ENCODE results near the gene NR4A1.
"Not testable (repeated sequence)": the region's sequence is repeated elsewhere in the genome, so short reads cannot be mapped to it uniquely, and the experiment has no call there.

NR4A1 gene

DNA sequence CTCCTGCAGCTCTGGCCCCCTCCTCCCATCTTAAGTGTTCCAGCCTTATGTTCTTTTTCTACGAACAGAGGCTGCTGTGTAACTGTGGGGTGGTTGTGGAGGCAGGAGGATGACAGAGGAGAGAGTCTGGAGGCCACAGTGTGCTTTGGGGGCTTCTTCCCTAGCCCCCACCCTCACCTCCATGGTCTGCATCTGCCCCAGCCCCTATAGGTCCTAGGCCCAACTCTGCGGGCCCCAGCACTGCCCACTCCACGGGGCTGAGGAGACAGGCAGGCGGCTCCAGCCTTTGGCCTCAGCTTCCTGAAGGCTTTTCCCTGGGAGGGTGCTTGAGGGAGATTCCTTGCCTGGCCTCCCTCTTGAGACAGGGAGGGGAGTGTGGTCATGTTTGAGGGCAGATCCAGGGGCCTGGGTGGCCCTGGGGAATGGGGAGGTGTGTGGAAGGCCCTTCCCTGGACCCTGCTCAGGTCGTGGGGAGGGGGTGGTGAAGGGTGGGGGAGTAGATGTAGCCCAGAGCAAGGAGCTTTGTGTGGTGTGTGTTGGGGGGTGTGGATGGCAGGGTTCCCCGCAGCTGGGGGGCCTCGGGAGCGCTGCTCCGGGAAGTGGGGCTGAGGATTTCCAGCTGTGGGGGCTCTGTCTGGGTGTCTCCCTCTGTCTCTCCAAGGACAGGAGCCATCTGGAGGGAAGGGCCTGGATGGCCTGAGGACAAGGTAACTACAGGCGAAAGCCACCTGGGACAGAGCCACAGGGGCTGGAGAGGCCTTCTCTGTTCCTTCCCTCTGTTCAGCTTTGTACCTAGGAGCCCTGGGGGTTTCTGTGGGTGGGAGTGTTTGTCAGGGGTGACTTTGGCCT is 29.4 kb downstream of the NR4A1 start:
- no peak for DNase-seq

DNA sequence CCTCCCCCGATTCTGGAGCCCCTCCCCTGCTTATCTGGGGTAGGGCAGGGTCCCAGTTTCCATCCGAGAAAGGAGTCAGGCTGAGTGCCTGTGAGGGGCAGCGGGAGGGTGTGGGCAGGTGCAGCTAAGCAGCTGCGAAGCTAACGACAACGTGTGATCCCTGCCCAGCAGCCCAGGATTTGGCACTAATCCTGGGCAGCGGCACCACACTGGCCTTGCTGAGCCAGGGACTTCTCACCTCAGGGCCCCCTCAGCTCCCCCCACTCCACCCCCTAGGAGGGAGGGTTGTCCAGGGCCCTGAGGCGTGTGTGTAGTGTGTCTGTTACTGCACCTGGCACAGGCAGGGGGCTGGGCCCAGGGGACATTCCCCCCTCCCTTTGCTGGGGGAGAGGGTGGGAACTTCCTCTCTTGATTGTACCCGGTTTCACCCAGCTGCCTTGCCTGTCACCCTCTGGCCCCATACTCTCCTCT is 30.1 kb downstream of the NR4A1 start:
- no peak for DNase-seq

DNA sequence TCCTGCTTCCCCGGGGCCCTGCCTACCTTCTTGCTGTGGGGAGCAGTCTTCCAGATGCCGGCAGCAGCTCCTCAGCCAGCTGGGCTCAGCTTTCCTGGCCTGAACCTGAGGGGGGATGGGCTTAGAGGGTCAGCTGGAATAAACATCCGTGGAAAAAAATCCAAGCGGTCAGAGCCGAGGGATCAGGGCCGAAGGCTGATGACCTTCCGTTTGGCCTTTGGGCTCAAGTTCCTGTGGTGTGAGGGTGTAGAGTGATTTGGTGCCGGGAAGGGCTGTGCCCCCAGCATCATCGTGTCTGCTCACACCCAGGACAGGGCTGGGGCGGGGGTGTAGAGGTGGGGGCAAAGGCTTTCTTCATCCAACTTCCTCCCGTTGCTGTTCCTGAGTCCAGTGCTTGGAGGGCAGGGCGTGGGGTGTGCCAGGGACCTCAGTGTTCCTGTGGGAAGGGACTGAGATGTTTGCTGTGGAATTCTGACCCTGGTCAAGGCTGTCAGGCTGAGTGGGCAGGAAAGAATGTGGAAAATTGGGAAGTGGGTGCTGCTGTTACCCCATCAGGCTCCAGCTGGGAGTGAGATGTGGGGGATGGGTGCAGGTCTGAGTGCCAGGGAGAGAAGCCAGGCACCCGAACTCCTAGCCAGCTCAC is 30.9 kb downstream of the NR4A1 start:
- no peak for DNase-seq

DNA sequence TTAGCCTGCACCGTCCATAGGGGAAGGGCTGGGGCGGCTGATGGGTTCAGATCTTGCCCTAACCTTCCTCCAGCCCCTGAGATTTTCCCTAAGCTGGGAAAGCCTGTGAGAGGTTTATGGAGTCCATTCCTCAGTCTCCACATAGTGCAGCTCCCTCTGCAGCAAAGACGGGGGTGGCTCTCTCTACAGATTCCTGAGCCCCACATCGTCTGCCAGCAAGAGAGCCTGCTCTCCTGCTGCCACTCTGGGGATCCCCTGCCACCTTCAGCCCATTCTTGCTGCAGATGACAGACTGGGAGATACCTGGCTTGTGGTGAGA is 31.4 kb downstream of the NR4A1 start:
- no peak for DNase-seq

DNA sequence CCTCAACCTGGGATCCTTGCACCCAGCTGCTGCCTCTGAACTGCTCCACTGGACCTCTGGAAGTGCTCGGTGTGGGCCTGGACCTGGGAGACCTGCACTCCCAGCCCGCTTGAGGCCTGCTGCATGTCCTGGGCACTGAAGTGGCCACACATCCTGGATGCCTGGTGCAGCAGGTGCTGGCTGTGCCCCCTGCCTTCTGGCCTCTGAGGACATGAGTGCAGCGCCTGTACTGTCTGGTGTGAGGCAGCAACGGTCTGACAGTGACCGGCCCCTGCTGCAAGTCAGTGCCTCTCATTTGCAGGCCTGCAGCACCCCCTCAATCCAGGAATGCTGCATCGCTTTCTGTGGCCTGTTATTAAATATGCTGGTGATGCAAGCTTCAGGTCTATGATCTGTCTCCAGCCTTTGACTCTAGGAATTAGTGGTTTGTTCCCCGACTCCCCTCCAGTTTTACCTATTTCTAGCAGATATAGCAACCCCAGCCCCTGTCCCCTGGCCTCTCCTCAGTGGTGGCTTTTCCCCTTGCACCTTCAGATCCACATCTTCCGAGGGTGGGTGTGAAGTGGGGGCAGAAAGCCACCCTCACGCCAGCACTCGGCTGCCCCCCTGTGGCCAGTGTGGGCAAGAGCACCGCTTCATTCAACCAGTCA is 31.9 kb downstream of the NR4A1 start:
- peak; percentile 38 to 59 (median 42) for DNase-seq

DNA sequence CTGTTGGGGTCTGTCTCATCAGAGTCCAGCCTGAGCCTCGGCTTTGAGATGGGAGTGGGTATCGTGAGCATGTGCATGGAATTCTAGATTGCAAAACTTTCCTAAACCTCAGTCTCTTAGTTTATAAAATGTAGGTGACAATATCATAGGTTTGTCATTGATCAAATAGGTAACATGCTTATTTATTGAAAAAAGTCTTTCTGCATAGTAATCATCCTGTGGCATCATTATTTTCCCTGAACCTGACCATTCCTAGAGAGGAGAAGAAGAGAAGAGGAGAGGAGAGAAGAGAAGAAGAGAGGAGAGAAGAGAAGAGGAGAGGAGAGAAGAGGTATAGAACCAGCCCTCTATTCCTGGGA is 32.4 kb downstream of the NR4A1 start:
- no peak for DNase-seq

DNA sequence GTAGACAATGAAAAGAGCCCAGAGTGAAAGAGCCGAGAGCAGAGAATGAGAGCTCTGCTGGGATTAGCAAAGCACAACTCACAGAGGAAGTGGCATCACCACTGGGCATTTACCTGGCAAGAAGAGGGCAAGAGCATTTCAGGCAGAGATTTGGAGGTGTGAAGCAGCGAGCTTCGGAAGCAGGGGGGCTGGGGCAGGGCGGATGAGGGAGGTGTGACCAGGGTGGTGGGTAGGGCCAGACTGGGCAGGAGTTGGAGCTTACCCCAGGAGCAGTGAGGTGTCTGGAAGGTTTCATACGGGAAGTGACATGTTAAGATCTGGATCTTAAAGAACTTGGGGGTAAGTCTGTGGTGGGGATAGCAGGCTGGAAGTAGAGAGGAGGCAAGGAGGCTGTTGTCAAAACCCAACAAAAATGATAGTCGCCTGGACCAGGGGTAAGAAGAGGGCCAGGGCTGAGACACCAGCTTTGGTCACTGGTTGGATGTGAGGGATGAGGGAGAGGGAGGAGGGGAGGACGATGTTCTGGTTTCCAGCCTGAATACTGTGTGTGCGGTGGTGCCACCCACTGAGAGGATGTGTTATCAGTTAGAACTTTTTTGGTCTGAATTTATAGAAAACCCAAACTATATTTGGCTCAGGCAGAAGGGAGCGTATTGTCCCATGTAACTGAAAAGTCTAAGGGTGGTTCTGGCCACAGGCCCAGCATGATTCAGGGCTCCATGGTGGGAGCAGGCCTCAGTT is 33.4 kb downstream of the NR4A1 start:
- no peak for DNase-seq

DNA sequence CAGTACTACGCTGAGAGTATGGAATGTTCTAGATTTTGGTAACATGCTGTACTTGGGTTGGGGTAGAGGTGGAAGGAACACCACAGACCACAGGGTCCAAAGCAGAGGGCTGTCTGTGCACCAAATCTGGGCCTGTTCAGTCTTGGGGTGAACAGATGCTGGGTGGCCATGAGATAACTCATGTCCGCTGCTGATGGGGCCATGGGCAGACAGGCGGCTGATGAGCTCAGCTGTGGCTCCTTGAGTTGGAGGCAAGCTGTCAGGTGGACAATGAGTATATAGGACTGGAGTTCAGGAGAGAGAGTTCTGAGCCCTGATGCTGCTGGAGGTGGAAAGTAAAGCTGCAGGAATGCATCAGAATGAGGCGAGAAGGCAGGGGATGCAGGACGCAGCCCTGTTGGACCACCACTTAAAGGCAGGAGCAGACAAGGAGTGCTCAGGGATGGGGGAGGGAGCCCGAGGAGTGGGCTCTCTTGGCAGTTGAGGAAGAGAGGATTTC is 34.5 kb downstream of the NR4A1 start:
- DNase-seq, result no peak

DNA sequence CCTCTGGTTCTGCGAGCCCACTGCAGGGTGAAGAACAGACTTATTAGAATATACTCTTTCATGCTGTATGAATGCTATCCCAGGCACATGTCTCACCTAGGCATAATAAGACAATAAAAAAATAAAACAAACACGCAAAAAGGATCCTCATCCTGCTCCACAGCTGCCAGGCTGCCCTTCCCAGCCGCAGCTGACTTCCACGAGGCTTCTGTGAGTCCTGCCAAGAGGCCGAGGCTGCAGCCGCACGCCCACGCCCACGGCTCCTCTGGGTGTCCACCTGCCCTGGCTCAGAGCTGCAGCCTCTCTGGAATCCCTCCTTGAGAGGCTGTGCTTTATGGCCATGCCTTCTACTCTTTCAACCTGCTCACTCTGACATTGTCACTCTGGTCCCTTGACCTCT is 35.1 kb downstream of the NR4A1 start:
- no peak for DNase-seq

DNA sequence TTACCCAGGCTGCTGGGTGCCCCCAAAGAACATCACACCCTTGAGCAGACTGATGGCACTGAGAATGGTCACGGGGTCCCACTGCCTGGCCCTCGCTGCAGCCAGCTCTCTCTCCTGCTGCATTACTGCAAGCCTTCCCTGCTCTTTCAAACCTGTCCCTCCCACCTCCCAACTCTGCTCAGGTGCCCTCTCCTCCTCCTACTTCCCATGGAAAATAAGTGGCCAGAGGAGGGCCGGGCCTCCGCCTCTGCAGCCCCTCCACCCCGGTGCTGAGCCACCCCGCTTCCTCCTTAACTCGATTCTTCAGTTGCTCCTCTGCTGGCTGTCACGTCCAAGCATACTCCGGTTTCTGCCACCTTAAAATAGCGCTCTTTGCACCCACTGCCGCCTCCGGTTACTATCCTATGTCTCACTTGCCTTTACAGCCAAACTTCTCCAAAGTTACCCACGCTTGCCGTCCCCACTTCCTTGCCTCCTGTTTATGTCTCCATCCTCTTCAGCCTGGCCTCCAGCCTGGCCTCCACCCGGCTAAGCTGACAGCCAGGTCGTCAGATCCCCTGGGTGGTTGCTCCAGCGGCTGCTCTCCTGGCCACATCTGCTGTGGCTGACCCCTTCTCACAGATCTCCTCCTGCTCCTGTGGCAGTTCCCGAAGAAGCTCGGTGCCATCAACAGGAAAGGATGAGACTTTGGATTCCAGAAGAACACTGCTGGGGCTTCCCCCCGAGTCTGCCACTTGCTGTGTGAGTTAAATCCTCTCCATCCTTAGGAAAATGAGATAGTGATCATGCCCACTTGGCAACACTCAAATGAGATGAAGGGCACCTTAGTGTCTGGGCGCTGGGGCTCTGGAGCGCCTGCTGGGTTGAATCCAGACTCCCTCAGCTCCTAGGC is 35.9 kb downstream of the NR4A1 start:
- no peak for DNase-seq

DNA sequence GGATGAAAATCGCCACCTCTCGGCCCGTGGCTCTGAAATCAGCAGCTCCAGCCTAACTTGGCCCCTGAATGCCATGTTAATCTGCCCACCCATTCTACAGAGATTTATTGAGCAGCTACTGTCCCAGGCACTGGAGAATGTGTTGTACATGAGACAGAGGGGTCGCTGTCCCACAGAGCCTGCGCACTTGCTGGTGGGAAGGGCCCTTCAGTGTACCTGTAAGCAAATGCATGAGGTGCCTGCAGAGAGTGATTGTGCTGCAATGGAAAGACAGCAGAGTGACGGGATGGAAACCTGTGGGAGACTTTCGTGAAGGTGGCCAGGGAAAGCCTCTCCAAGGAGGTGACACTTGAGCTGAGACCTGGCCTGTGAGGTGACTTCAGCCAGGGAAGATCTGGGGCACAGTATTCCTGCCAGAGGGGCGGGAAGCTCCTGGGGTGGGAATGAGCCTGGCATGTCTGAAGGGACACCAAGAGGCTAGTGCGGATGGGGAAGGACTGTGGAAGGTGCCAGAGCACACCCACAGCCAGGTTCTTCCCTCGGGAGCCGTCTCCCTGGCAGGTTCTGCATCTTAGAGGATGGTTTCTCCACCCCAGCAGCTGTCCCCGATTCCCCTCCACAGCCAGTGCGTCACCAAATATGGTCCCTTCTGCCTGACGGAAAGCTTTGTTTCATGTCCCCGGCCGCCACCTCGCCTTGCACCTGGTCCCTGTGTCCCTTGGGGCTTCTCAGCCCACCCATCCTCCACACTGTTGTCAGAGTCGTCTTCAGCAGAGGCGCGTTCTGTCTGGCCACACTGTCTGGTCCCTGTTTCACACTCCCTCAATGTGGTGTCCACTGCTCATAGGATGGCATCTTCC is 36.9 kb downstream of the NR4A1 start:
- no peak for DNase-seq

DNA sequence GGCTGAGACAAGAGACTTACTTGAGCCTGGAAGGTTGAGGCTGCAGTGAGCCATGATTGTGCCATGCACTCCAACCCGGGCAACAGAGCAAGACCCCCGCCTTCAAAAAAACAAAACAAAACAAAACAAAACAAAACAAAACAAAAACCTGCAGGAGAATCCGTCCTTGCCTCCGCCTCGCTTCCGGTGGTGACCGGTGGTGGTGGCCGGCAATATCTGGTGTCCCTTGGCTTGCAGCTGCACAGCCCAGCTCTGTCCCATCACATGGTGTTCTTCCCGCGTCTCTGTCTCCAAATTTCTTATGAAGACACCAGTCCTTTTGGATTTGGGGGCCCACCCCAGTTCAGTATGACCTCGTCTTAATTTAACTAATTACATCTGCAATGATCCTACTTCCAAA is 38.2 kb downstream of the NR4A1 start:
- DNase-seq, result no peak

DNA sequence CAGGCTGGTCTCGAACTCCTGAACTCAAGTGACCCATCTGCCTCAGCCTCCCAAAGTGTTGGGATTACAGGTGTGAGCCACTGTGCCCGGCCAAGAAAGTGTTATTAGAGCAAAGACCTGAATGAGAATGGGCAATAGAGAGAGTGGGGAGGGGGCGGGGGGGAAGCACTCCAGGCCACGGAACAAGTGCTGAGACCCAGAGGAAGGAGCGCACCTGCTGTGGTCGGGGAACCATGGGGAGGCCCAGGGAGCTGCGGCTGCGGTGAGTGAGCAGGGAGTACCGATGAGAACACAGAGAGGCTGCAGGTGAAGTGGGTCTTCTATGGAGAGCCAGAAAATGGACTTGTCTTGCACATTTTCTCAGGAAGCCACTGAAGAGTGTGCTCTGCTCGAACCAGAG is 39.0 kb downstream of the NR4A1 start:
- DNase-seq, result no peak

DNA sequence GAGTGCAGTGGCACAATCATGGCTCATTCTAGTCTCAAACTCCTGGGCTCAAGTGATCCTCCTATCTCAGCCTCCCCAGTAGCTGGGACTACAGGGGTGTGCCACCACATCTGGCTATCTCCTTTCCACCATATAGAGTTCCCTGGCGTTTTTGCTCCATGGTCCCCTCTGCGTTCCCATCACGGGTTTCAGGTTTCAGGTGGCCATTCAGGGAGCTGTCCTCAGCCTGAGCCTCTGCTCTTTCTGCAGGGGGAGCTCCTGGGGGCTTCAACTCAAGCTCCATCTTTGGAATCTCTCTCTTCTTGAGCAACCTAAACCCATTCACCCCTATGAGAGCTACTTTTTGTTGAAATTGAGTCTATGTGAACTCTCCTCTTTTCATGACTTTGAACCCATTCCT is 39.8 kb downstream of the NR4A1 start:
- DNase-seq, result no peak

DNA sequence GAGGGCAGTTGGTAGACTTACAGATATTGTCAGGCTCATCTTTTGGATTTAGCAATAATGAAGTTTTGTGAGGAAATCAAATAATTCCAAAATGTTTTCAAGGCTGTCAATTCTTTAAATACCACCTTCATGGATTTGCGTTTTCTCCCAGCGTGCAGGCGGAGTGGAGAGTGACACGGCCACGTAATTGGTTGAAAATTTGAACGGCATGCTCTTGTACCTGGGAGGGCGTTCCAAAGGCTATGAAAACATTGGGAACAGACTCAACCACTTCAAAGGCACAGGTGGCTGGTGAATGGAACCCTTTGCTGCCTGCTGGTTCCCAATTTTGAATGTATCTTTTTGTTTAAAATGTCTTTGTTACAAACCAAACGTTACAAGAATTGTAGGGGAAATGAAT is 40.6 kb downstream of the NR4A1 start:
- DNase-seq, result no peak

DNA sequence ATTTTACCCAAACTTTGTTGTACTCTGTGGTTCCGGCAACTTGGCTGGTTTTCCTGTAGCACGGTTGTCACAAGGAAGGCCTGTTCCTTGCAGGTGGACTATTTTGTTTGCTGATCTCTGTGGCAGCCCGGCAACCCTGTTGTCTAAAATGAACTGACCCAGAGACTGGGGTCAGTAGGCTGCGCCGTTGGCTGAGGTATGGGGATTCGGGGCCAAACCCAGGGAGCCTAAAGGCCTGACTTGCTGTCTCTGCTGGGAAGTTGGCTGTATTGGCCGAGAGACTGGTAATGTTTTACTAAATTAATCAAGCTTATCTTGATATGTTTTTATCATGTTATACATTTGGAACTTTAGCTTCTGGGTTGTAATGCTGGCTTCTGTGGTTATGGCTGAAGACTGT is 42.1 kb downstream of the NR4A1 start:
- no peak for DNase-seq

DNA sequence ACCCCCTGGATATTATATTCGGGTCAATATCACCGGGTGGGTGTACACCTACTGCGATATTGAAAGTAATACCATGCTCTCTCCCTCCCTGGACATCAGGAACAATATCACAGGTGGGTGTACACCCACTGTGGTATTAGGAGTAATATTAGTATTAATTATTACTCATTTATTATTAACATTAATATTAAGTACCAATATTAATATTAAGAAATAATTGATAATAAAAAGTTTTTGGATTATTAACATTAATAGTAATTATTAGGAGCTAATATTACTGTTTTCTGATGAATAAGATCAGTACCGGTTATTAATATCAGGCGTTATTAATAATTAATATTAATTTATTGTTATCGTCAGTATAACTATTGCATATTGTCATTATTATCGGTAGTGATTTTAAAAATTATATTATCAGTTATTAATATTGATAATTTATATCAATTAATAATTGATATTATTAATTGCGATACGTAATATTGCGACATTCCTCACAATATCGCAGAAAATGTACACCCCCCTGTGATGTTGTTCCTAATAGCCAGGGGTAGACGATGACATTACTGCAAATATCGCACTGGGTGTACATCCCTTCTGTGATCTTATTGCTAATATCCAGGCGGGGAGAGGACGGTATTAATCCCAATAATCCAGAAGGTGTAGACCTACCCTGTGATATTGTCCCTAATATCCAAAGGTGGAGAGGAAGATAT is 45.2 kb downstream of the NR4A1 start:
- no peak for DNase-seq

DNA sequence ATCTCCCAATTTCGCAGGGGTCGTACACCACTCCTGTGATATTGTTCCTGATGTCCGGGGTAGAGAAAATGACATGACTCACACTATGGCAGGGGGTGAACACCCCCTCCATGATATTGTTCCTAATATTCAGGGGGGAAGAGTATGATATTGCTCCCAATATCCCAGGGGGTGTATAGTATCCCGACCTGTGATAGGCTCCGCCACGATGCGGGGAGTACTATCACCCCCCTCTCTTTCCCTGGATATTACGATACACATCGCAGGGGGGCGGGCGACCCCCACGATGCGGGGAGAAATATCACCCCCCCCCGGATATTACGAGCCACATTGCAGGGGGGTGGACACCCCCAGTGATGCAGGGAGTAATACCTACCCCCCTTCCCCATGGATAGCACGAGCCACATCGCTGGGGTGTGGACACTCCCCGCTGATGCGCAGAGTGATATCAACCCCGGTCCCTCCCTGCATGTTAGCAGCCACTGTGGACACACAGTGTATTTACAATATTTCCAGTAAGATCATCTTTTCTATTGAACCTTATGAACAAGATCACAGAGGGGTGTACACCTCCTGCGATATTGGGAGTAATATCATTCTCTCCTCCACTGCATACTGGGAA is 45.9 kb downstream of the NR4A1 start:
- DNase-seq, result no peak

DNA sequence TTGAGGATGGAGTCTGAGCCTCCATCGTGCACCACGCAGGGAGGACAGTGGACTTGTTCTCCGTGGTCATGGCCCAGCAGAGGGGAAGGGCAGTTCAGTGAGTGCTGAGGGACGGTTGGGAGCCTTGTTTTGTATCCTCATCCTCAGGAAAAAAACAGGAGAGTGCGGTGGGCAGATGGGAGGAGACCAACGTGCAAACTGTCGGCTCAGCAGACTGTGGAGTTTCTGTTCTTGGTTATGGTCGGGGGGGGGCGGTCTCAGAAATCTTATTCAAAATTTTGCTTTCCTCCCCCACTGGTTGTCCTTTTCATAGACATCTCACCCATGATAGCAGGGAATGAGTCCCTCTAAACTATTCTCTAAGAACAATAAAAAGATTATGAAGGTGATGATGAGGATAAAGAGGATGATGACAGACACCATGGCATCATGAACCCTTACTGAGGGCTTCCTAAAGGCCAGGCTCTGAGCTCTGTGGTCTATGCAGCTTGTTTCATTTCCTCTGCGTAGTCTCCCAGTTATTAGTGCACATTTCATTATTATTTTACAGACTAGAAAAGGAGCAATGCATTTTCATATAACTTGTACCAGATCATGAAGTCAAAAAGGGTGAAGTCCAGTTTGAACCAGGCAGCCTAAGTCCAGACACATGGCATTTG is 53.3 kb downstream of the NR4A1 start:
- not testable (repeated sequence) for DNase-seq
